Stimulated activated CD8-positive, alpha-beta memory T cell treated with anti-CD3 and anti-CD28 coated beads, Interleukin-2, amount 100 ng/mL, for 48 hours (primary cell): ENCODE measurements around the gene RNU1-1.
"Not testable (repeated sequence)": the region's sequence is repeated elsewhere in the genome, so short reads cannot be mapped to it uniquely, and the experiment has no call there.

Experiments used
- DNase-seq, 2 donors: peaks; one replicate each; pipeline ENCODE4 v3.0.0-alpha.2; 2020; ENCODE audit warnings: low read depth in 2 of 2

RNU1-1 gene

GRCh38 chr1:16493731-16494130 lies 20.4 kb downstream of the RNU1-1 start:
- not testable (repeated sequence) for DNase-seq

- not testable (repeated sequence) for DNase-seq
Measured at GRCh38 chr1:16492937-16493336, 21.1 kb downstream of the RNU1-1 start.

GRCh38 chr1:16491056-16491675 lies 22.9 kb downstream of the RNU1-1 start:
- DNase-seq, result no peak

- DNase-seq, result not testable (repeated sequence)
Measured at GRCh38 chr1:16489195-16489880, 24.7 kb downstream of the RNU1-1 start.

GRCh38 chr1:16487011-16487410 lies 27.1 kb downstream of the RNU1-1 start:
- not testable (repeated sequence) for DNase-seq

GRCh38 chr1:16486316-16486715 lies 27.8 kb downstream of the RNU1-1 start:
- not testable (repeated sequence) for DNase-seq

GRCh38 chr1:16484931-16485330 lies 29.2 kb downstream of the RNU1-1 start:
- no peak for DNase-seq

- no peak for DNase-seq
Measured at GRCh38 chr1:16484501-16484835, 29.6 kb downstream of the RNU1-1 start.

- not testable (repeated sequence) for DNase-seq
Measured at GRCh38 chr1:16483639-16484500, 30.2 kb downstream of the RNU1-1 start.

- DNase-seq, result not testable (repeated sequence)
Measured at GRCh38 chr1:16483146-16483545, 30.9 kb downstream of the RNU1-1 start.

GRCh38 chr1:16478091-16478490 lies 36.0 kb downstream of the RNU1-1 start:
- DNase-seq, result no peak

GRCh38 chr1:16475771-16476770 lies 38.0 kb downstream of the RNU1-1 start:
- not testable (repeated sequence) for DNase-seq

- not testable (repeated sequence) for DNase-seq
Measured at GRCh38 chr1:16474891-16475290, 39.2 kb downstream of the RNU1-1 start.

GRCh38 chr1:16474166-16474800 lies 39.8 kb downstream of the RNU1-1 start:
- DNase-seq, result no peak

- DNase-seq, result no peak
Measured at GRCh38 chr1:16468558-16468957, 45.5 kb downstream of the RNU1-1 start.

GRCh38 chr1:16464917-16465625 lies 49.0 kb downstream of the RNU1-1 start:
- DNase-seq, result no peak
